NCI-H774 (cell line): ENCODE data around the gene GRK6.

Source experiments
- DNase-seq: peaks from one replicate; lab custom pipeline; 2025; lab: John Stamatoyannopoulos, UW

GRK6 gene

DNA sequence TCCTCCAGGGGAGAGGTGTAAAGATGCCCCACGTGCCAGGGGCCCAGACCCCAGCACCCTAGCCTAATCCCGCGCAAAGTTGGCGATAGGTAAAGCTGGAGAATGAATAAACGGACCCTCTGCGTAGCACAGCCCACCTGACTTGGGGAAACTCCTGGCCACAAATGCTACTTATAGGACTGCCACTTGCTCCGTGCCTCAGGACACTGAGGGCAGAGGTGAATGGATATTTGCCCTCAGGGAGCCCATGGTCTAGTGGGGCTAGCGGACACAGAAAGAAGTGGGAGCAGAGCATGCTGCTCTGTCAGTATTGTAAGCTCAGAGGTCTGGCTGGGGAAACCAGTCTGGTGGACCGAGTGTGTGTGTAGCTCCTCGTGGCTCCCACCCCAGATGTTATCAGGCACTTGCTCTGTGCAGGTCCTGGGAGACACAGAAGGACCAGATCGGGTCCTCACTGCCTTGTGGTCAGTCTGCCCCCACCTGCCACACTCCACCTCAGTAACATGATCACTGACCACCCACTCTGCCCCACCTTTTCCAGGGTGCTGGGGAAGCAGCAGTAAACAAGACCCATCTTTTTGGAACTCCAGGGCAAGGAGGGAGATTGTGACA lies 841 bp downstream of the GRK6 start:
- DNase-seq = no peak

DNA sequence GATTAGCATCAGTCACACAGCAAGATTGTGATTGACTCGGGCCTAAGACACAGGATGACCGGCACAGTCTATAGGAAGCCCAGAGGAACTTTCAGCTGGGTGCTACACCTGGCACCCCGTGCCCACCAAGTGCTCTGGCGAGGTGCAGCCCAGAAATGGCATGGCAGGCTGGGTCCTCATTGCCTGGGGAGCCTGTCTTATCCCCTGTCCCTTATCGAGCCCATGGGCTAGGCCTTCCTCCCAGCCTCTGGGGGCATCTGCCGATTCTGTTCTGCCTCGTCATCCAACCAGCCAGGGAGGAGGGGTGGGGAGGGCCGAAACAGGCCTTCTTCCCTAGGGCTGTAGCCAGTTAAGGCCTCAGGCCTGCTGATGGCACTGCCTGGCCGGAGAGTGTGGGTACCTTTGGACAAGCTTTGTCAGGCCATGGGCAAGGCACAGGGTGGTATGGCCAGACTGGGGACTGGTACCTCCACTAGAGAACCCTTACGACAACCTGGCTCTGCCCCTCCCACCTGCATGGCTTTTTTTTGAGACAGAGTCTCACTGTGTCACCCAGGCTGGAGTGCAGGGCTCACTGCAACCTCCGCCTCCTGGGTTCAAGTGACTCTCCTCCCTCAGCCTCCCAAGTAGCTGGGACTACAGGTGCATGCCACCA lies 1.6 kb downstream of the GRK6 start:
- no peak for DNase-seq

DNA sequence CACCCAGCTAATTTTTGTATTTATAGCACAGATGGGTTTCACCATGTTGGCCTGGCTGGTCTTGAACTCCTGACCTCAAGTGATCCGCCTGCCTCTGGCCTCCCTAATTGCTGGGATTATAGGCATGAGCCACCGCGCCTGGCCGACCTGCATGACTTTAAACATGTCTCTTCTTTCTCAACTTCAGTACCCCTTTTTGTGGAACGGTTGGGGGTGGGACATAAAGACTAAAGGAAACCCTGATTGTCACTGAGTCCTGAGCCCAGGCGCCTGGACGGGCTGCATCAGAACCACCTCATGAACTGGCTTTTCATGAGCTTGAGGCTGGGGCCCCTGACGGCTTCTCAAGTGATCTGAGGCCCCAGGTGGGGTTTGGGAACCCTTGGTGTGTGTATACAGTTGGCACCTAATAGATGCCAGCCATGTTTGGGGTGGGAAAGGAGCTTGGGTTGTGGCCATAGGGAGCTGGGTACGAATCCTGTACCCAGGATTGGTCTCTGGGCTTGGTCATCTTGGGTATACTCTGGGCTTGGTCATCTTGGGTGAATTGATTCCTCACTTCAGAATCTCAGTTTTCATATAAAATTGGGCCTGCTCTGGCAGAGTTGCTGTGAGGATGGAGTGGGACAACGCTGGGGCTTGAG lies 2.2 kb downstream of the GRK6 start:
- no peak for DNase-seq

DNA sequence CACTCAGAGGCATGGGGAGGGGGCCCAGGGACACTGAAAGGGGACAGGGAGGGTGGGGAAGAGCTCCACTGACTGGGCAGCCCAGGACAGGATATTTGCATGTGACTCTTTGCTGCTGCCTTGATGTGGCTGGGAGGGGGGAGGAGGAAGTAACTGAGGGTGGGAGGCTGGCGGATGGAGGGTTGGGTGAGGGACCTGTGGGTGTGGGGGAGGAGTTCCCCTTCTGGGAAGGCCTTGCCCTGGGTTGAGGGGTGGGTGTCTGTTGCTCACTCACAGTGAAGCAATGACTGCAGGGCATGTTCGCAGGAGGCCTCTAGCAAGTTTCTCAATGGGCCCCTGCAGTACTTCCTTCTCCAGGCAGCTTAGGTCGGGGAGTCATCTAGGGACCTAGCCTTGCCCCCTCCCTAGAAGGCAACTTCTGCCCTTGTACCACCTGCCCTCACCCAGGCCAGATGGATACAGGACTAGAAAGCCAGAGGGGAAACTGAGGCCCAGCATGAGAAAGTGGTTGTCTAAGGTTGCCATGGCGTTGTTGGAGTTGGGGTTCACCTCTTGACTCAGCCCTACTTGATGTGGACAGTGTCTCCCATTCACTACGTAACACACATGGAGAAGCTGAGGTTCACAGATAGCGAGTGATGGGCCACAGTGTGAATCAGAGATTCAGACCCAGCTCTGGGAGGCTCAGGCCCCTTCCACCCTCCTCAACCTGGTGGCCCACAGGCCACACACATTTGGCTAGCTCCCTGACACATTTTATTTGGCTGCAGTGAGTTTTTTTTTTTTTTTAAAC lies 3.0 kb downstream of the GRK6 start:
- DNase-seq = no peak

DNA sequence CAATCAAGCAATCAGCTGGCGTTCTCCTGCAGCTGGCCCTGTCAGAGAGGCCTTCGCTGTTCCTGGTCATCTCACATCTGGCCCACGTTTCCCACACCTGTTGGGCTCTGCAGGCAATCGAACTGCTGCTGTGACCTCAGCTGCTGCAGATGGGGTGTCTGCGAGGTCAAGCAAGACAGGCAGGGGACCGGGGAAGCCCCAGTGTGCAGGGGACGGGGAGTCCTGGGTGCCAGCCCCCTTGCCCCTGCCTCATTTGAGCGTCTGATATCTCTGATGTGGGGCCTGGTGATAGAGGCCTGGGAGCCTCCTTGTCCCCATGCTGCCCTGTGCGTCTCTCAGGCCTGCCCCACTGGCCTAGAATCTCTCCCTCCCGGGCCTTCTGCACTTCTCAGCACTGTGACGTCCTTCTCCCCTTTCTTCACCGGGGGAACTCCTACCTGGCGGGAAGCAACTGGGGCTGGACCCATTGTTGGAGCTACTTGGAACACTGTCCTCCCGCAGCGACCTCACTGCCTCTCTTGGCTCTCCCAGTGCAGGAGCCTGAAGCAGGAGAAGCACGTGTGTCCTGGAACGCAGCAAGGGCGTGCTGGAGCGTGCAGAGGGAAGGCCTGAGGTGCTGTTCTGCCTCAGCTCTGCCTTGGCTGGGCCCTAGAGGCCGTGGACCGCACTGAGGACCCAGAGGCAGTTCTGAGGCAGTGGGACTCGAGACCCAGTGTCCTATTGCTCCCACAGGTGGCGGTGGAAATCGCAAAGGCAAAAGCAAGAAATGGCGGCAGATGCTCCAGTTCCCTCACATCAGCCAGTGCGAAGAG lies 3.9 kb downstream of the GRK6 start:
- no peak for DNase-seq

DNA sequence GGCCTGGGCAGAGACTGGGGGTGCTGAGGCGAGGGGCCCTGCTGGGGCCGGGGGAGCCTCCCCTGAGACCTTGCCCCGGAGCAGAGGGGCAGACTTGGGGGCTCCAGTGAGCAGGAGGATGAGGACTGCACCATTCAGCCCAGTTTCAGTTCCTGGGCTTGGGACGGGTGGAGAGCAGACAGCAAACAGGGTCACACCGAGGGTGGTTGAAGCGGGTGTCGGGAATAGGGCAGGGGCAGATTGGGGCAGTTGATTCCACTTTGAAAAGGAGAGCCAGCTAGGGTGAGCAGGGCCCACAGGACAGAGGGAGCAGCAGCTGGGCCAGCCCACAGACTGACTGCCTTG lies 4.5 kb downstream of the GRK6 start:
- DNase-seq = no peak

DNA sequence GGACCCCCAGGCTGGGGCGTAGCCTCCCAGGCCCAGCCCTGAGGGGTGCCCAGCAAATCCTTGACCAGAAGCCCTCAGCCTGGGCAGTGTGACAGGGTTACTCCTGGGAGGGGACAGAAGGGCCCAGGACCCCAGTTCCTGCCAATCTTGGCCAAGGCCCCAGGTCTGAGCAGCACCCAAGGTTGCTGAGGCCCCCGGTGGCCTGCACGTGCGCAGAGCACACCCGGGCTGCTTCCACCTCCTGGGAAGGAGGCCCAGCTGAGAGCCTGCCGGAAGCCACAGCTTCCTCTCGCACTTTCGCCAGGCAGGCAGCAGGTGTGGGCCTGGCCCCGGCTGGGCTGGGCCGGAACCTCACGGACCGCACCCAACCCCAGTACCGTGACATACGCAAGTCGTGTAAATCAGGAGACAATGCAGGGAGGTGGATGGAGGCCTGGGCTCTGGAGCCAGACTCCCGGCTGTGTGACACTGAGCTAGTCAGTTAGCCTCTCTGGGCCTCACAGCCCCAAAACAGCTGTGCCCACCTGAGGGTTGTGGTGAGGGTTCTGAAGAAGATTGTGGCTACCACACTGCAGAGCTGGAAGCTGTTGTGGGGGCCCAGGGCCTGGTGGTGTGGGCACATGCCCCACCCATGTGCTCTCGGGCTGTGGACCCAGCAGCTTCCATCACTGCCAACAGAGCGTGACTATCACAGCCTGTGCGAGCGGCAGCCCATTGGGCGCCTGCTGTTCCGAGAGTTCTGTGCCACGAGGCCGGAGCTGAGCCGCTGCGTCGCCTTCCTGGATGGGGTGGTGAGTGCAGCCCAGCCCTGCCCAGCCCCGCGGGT lies 5.1 kb downstream of the GRK6 start:
- no peak for DNase-seq

DNA sequence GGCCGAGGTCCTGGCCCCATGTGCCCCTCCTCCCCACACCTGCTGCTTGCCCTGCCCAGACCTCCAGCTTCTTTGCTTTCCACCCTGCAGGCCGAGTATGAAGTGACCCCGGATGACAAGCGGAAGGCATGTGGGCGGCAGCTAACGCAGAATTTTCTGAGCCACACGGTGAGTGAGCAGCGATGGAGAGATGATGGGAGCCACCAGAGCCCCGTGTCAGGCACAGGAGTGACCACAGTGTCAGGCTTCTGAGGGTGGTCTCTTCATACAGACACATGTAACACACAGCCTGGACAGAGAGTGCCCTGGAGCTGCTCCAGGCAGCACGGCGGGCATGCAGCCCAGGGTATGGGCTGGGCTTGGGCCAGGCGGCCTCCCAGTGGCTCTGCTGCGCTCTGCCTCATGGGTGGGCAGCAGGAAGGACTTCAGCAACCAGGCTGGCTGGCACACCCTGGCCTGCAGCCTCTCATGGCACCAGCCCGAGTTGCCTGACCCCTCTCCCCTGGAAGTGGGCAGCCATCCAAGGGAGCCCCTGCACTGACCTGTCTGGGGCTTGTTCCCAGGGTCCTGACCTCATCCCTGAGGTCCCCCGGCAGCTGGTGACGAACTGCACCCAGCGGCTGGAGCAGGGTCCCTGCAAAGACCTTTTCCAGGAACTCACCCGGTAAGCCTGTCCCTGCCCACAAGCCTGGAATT lies 5.8 kb downstream of the GRK6 start:
- no peak for DNase-seq

DNA sequence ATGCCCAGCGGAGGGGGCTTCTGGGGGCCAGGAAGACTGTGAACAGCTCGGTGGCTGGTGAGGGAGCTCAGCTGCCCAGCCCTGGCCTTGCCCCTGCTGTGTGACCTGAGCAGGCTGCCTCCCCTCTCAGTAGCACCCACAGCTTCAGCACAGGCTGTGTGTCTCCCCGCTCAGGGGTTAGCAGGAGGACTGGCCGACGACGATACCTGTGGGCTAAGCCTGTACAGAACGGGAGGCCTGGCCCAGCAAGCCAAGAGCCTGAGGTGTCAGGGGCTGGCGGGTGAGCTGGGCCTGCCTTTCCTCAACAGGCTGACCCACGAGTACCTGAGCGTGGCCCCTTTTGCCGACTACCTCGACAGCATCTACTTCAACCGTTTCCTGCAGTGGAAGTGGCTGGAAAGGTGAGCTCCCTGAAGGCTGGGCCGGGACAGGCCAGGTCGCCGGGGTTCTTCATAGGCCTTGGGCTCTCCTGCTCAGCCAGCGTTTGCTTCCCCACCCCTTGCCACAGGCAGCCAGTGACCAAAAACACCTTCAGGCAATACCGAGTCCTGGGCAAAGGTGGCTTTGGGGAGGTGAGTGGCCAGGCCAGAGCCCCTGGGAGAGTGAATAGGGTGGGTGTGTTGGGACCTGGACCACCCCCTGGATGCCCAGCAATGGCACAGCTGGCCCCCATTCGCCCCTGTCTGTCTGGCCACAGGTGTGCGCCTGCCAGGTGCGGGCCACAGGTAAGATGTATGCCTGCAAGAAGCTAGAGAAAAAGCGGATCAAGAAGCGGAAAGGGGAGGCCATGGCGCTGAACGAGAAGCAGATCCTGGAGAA lies 6.6 kb downstream of the GRK6 start:
- DNase-seq = no peak

DNA sequence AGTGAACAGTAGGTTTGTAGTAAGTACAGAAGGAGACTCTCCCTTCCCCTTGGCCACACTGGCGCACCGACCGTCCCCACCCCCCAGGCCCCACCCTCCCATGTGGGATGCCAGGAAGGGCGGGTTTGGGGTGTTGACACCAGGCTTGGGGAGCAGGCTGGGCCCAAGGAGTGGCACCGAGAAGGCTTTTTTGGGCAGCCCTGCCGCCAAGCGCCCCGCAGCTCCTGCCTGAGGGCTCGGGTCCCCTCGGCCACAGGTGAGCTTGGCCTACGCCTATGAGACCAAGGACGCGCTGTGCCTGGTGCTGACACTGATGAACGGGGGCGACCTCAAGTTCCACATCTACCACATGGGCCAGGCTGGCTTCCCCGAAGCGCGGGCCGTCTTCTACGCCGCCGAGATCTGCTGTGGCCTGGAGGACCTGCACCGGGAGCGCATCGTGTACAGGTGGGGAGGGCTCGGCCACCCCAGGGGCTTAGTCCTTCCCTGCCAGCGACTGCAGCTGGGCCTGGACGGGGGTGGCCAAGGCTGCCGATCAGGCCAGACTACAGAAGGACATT lies 7.3 kb downstream of the GRK6 start:
- DNase-seq = no peak

DNA sequence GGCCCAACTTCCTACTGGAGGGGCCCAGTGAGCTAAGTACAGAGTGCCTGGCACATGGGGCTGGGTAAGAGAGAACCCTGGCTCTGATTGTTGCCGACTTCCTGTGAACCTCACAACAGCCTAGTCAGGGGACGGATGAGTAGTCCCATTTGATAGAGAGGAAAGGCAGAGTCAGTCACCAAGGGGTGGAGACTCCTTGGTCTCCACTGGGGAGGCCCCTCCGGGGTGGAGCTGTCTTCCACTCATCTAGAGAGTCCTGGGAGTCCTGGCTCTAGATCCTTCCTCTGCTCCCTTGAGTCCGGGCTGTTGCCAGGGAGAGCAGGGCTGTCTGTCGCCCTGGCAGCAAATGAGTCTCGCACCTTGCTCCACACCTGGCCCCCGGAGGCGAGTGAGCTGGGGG lies 8.0 kb downstream of the GRK6 start:
- no peak for DNase-seq

DNA sequence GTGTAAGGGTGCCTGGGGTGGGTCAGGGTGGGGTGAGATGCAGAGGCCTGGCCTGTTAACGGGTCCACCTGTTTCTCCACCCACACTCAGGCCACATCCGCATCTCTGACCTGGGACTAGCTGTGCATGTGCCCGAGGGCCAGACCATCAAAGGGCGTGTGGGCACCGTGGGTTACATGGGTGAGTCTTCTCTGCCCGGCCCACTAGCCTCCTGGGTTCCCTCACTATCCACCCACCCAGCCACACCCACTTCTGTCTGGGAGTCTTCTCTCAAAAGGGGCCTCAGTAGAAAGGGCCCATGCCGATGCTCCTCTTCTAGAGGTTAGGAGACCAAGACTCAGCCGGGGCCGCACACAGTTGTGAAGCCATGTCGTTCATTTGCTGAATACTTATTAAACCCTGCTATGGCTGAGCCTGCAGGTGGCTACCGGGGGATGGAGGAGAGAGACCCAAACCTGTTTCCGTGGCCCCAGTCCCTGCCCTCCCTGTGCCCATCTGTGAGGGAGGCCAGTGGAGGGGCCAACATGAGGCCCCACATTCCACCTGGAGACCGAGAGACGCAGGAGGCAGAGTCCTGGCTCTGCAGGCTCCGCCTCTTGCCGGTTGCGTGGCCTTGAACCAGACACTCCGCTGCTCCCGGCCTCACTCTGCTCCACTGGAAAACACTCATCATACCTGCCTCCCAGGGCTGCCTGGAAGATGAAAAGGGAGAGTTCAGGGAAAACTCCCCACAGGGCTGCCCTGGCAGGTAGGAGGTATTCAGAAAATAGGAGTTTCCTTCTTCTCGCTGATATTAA lies 8.7 kb downstream of the GRK6 start:
- DNase-seq = no peak

DNA sequence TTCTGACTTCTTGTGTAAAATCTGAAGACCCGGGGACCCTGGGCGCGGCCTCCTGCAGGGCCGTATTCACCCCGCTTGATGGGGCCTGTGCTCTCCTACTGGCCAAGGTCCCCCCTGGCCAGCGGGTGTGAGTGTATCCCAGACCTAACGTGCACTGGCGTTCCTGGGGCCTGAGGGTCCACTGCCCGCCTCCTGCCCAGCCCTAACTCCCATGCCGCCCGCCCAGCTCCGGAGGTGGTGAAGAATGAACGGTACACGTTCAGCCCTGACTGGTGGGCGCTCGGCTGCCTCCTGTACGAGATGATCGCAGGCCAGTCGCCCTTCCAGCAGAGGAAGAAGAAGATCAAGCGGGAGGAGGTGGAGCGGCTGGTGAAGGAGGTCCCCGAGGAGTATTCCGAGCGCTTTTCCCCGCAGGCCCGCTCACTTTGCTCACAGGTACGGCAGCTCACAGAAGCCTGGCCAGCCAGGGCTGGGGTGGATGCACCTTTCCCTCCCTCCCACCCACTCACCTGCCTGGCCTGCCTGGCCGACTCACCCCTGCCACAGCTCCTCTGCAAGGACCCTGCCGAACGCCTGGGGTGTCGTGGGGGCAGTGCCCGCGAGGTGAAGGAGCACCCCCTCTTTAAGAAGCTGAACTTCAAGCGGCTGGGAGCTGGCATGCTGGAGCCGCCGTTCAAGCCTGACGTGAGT lies 9.5 kb downstream of the GRK6 start:
- DNase-seq = no peak

DNA sequence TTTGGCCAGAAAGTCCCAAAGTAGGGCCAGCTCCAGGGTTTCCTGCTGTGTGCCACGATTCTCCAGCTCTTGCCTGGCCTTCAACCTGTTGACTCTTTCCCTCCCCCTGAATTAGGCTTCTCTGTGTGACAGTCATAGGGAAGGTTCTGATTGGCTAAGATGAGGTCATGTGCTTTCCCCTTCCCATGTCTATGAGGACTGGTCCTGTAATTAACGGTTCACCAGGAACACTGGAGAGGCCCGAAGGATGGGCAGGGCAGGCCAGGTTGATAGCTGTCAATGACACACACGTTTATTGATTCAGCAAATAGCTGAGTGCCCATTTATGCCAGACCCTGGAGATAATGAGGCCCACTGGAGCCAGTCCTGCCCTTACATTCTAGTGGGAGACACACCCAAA lies 11.1 kb downstream of the GRK6 start:
- no peak for DNase-seq

DNA sequence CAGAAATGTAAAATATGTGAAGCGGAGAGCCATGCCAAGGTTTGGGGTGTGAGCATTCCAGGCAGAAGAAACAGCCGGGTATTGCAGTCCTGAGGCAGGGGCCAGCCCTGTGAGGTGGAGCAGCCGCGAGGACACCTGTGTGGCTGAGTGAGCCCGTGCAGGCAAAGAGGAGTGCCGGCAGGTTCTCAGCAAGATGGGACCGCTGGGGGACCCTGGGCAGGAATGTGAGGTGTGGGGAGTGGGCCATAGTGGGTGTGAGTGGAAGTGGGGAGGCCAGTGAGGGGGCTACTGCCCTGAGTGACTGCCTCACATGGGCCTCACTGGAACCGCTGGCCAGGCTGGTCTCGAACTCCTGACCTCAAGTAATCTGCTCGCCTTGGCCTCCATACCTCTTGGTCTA lies 12.0 kb downstream of the GRK6 start:
- DNase-seq = no peak

DNA sequence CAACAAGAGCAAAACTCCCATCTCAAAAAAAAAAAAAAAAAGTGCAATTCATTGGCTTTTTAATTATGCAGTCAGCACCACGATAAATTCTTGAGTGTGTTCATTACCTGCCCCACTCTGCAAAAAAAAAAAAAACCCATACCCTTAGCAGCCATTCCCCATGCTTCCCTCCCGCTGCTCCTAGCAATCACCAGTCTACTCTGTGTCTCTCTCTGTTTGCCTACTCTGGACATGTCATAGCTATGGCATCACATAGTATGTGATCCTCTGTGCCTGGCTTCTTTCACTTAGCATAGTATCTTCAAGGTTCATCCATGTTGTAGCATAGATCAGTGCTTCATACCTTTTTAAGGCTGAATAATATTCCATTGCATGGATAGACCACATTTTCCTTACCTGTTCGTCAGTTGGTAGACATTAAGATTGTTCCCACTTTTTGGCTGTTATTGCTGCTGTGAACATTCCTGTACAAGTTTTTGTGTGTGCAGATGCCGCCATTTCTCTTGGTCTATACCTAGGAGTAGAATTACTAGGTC lies 13.1 kb downstream of the GRK6 start:
- DNase-seq = no peak

DNA sequence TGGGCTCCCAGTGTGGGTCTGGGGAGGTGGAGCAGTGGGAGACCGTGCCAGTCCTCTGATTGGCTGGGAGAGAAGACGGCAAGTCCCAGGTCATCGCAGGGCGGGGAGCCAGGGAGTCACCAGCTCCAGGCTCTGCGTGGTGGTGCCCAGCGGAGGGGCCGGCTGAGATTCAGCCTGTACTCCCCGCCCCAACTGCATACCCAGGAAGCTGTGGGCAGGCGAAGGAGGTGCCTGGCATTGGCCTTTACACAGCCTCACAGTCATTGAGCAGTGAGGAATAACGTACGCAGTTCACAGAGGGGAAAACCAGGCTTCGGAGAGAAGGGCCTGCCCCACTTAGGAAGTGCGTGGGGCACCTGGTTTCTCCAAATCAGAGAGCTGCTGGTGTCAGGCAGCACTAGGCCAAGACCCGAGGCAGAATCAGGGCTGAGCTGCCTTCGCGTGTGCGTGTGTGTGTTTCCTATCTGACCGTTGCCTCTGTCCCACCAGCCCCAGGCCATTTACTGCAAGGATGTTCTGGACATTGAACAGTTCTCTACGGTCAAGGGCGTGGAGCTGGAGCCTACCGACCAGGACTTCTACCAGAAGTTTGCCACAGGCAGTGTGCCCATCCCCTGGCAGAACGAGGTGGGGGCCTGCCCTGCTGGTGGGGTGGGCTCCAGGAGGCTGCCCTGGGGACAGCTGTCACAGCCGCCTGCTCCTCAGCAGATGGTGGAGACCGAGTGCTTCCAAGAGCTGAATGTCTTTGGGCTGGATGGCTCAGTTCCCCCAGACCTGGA lies 13.9 kb downstream of the GRK6 start:
- no peak for DNase-seq
